HepG2 (cell line): ENCODE data around the gene TEKT5. TPM values are rescaled to one million over a fixed set of nuclear protein-coding genes. Genes with fewer than 3 reads are reported as not detected.

ENCODE experiments used
- ARID2 ChIP-seq: sonication (generic); formaldehyde crosslinking; IDR thresholded peaks from 2 replicates; pipeline ENCODE4 v1.8.1; 2022; ENCODE audit warnings: mild to moderate bottlenecking, missing genetic modification reagents, borderline replicate concordance
- CREB1 ChIP-seq, 2 experiments: fragments of 450-650 bp in 1 of 2; IDR thresholded peaks; 2 replicates each; pipeline ENCODE4 v1.6.1; 2016 to 2017; ENCODE audit warnings: control low read depth in 1 of 2, mild to moderate bottlenecking in 1 of 2, missing compliant biosample characterization in 1 of 2, missing genetic modification characterization in 1 of 2
- FOXJ3 ChIP-seq: sonication (generic); formaldehyde crosslinking; IDR thresholded peaks from 2 replicates; pipeline ENCODE4 v1.4.0; 2020; ENCODE audit warnings: missing genetic modification reagents, mild to moderate bottlenecking, borderline replicate concordance
- FOXK2 ChIP-seq: fragments of 450-650 bp; IDR thresholded peaks from 2 replicates; pipeline ENCODE4 v1.6.1; 2016
- GPN1 ChIP-seq: sonication (generic); formaldehyde crosslinking; IDR thresholded peaks from 2 replicates; pipeline ENCODE4 v1.5.1; 2020; ENCODE audit warnings: missing genetic modification reagents, borderline replicate concordance
- HNRNPUL1 ChIP-seq: fragments of 200-400 bp; formaldehyde crosslinking; IDR thresholded peaks from 2 replicates; pipeline ENCODE4 v1.6.1; 2017; ENCODE audit warnings: low read depth, mild to moderate bottlenecking, low read length, moderate library complexity
- KAT2B ChIP-seq: fragments of 150-350 bp; IDR thresholded peaks from 2 replicates; pipeline ENCODE4 v1.6.1; 2014; ENCODE audit warnings: low read depth, low read length, borderline replicate concordance
- MAFG ChIP-seq: sonication (generic); formaldehyde crosslinking; IDR thresholded peaks from 2 replicates; pipeline ENCODE4 v1.5.1; 2020; ENCODE audit warnings: mild to moderate bottlenecking, missing genetic modification reagents
- MEIS1 ChIP-seq: sonication (generic); formaldehyde crosslinking; IDR thresholded peaks from 2 replicates; pipeline ENCODE4 v1.9.0; 2021; ENCODE audit warnings: mild to moderate bottlenecking, missing genetic modification reagents, moderate library complexity, borderline replicate concordance
- PLRG1 ChIP-seq: fragments of 450-650 bp; conservative IDR thresholded peaks from 2 replicates; pipeline ENCODE4 v1.6.1; 2016
- RAD51 ChIP-seq: fragments of 450-650 bp; IDR thresholded peaks from 2 replicates; pipeline ENCODE4 v1.6.1; 2016; ENCODE audit warnings: borderline replicate concordance
- SMC3 ChIP-seq: IDR thresholded peaks from 2 replicates; pipeline ENCODE4 v1.6.1; 2011; ENCODE audit warnings: low read length, improper control_type of control experiment
- ZFP82 ChIP-seq: sonication (generic); formaldehyde crosslinking; IDR thresholded peaks from 2 replicates; pipeline ENCODE4 v1.5.1; 2020; ENCODE audit warnings: mild to moderate bottlenecking, missing genetic modification reagents, borderline replicate concordance
- ZNF17 ChIP-seq: sonication (generic); formaldehyde crosslinking; IDR thresholded peaks from 2 replicates; pipeline ENCODE4 v1.5.0; 2020; ENCODE audit warnings: mild to moderate bottlenecking, missing genetic modification reagents
- ZNF333 ChIP-seq: sonication (generic); formaldehyde crosslinking; IDR thresholded peaks from 2 replicates; pipeline ENCODE4 v1.4.0; 2020; ENCODE audit warnings: mild to moderate bottlenecking, missing genetic modification reagents, borderline replicate concordance
- ZNF460 ChIP-seq: sonication (generic); formaldehyde crosslinking; IDR thresholded peaks from 2 replicates; pipeline ENCODE4 v1.5.1; 2020; ENCODE audit warnings: missing genetic modification reagents, mild to moderate bottlenecking, borderline replicate concordance
- ZNF546 ChIP-seq: sonication (generic); formaldehyde crosslinking; conservative IDR thresholded peaks from 2 replicates; pipeline ENCODE4 v1.8.1; 2023; ENCODE audit warnings: mild to moderate bottlenecking, missing genetic modification reagents
- ZNF550 ChIP-seq: sonication (generic); formaldehyde crosslinking; IDR thresholded peaks from 2 replicates; pipeline ENCODE4 v1.4.0; 2020; ENCODE audit warnings: mild to moderate bottlenecking, missing genetic modification reagents, borderline replicate concordance
- ZNF577 ChIP-seq: sonication (generic); formaldehyde crosslinking; IDR thresholded peaks from 2 replicates; pipeline ENCODE4 v1.4.0; 2020; ENCODE audit warnings: mild to moderate bottlenecking, low read depth, missing genetic modification reagents, borderline replicate concordance
- ZNF652 ChIP-seq: IDR thresholded peaks from 2 replicates; pipeline ENCODE4 v1.6.1; 2016; ENCODE audit warnings: low read depth, borderline replicate concordance
- polyA plus RNA-seq, 8 experiments: library from polyadenylated mRNA; depleted of rRNA in 3 of 8; stranded (reverse) in 7 of 8; unstranded in 1 of 8; fragments of >200 nt; fragmentation: Illumina TruSeq in 4 of 8; extraction: Trizol in 4 of 8; gene quantifications; 2 replicates each; pipeline versions ENCODE4 v1.2.1 to v1.2.3, GENCODE V29; 2011 to 2016; ENCODE audit warnings: low read depth in 4 of 8, missing spikeins in 1 of 8, mixed read lengths in 1 of 8; ENCODE audit not compliant: insufficient read depth in 1 of 8
- total RNA-seq, 5 experiments: library from RNA; depleted of rRNA; stranded (reverse); fragments of >200 nt; fragmentation: Illumina TruSeq; extraction: Trizol; gene quantifications; 2 replicates each; pipeline ENCODE4 v1.2.3, GENCODE V29; 2016; ENCODE audit warnings: low read depth in 1 of 5
- TF ChIP-seq, protein P1 (sequence below): sonication (generic); formaldehyde crosslinking; IDR thresholded peaks from 2 replicates; pipeline ENCODE4 v1.4.0; 2020; ENCODE audit warnings: mild to moderate bottlenecking, missing genetic modification reagents
- TF ChIP-seq, protein P2 (sequence below): sonication (generic); formaldehyde crosslinking; IDR thresholded peaks from 2 replicates; pipeline ENCODE4 v1.4.0; 2020; ENCODE audit warnings: missing genetic modification reagents, borderline replicate concordance
- TF ChIP-seq, protein P3 (sequence below): sonication (generic); formaldehyde crosslinking; IDR thresholded peaks from 2 replicates; pipeline ENCODE4 v1.8.0; 2022; ENCODE audit warnings: mild to moderate bottlenecking, missing genetic modification reagents; ENCODE audit not compliant: insufficient replicate concordance
- TF ChIP-seq, protein P4 (sequence below): sonication (generic); formaldehyde crosslinking; IDR thresholded peaks from 2 replicates; pipeline ENCODE4 v1.5.0; 2020; ENCODE audit warnings: missing genetic modification reagents, mild to moderate bottlenecking, borderline replicate concordance
- TF ChIP-seq, protein P5 (sequence below): sonication (generic); formaldehyde crosslinking; IDR thresholded peaks from 2 replicates; pipeline ENCODE4 v1.4.0; 2020; ENCODE audit warnings: mild to moderate bottlenecking, low read depth, missing genetic modification reagents

Gene TEKT5
- total and polyA plus RNA-seq, 2 of the 13 experiments (the other 11 are each of a cell fraction or from before 2014, with no cell fraction given), result 0.16 TPM; not detected in 1

DNA sequence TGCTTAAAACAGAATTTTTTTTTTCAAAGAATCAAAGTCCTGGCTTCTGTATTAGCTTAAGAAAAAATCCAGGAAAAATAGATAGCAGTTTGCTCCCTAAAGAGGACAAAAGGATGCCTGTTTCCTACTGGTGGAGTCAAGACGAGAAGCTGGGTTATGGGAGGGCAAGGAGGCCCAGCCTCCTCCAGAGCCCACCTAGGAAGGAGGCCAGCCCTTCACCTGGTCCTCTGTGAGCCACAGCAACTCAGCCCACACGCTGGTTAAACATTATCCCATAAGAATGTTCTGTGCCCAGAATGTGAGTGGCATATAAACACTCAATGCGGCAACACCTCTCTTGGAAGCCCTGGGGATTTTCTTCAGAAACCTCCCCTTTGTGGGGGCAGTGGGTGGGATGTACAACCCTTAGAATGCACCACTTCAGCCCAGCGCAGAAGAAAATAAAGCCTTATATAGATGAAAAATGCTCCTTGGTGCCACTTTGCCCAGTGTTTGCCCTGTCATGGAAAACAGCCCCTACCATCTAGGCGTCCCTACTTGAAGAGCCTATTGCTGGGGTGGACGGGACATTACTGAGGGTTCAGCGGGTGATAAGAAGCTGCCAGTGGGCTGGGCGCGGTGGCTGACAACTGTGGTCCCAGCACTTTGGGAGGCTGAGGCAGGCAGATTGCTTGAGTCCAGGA is 48.0 kb downstream of the TEKT5 start (continued):
- TF ChIP-seq ARID2 (CRISPR knock-in tag) (no peak), FOXJ3 (CRISPR knock-in tag) (peak; percentile 51; the same call in 1 of the 2 replicates), ZNF17 (CRISPR knock-in tag) (no peak), PLRG1 (no peak), GPN1 (CRISPR knock-in tag) (no peak), ZNF577 (CRISPR knock-in tag) (no peak), MAFG (no peak), ZFP82 (CRISPR knock-in tag) (no peak), HNRNPUL1 (no peak), MEIS1 (no peak), KAT2B (no peak), ZNF460 (no peak), ZNF546 (CRISPR knock-in tag) (no peak), FOXK2 (no peak), SMC3 (no peak), ZNF333 (no peak), ZNF652 (CRISPR knock-in tag) (no peak), CREB1 (IDR thresholded peaks at IDR 0.05) (no peak), CREB1 (CRISPR knock-in tag; IDR thresholded peaks at IDR 0.05) (no peak), ZNF550 (CRISPR knock-in tag) (no peak), RAD51 (no peak)
- TF ChIP-seq, protein P1, sequence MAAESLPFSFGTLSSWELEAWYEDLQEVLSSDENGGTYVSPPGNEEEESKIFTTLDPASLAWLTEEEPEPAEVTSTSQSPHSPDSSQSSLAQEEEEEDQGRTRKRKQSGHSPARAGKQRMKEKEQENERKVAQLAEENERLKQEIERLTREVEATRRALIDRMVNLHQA (CRISPR knock-in tag), result no peak
- TF ChIP-seq, protein P2, sequence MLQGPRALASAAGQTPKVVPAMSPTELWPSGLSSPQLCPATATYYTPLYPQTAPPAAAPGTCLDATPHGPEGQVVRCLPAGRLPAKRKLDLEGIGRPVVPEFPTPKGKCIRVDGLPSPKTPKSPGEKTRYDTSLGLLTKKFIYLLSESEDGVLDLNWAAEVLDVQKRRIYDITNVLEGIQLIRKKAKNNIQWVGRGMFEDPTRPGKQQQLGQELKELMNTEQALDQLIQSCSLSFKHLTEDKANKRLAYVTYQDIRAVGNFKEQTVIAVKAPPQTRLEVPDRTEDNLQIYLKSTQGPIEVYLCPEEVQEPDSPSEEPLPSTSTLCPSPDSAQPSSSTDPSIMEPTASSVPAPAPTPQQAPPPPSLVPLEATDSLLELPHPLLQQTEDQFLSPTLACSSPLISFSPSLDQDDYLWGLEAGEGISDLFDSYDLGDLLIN, result no peak
- TF ChIP-seq, protein P3, sequence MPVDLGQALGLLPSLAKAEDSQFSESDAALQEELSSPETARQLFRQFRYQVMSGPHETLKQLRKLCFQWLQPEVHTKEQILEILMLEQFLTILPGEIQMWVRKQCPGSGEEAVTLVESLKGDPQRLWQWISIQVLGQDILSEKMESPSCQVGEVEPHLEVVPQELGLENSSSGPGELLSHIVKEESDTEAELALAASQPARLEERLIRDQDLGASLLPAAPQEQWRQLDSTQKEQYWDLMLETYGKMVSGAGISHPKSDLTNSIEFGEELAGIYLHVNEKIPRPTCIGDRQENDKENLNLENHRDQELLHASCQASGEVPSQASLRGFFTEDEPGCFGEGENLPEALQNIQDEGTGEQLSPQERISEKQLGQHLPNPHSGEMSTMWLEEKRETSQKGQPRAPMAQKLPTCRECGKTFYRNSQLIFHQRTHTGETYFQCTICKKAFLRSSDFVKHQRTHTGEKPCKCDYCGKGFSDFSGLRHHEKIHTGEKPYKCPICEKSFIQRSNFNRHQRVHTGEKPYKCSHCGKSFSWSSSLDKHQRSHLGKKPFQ (CRISPR knock-in tag), result no peak
- TF ChIP-seq, protein P4, sequence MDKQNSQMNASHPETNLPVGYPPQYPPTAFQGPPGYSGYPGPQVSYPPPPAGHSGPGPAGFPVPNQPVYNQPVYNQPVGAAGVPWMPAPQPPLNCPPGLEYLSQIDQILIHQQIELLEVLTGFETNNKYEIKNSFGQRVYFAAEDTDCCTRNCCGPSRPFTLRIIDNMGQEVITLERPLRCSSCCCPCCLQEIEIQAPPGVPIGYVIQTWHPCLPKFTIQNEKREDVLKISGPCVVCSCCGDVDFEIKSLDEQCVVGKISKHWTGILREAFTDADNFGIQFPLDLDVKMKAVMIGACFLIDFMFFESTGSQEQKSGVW (CRISPR knock-in tag), result no peak
- TF ChIP-seq, protein P5, sequence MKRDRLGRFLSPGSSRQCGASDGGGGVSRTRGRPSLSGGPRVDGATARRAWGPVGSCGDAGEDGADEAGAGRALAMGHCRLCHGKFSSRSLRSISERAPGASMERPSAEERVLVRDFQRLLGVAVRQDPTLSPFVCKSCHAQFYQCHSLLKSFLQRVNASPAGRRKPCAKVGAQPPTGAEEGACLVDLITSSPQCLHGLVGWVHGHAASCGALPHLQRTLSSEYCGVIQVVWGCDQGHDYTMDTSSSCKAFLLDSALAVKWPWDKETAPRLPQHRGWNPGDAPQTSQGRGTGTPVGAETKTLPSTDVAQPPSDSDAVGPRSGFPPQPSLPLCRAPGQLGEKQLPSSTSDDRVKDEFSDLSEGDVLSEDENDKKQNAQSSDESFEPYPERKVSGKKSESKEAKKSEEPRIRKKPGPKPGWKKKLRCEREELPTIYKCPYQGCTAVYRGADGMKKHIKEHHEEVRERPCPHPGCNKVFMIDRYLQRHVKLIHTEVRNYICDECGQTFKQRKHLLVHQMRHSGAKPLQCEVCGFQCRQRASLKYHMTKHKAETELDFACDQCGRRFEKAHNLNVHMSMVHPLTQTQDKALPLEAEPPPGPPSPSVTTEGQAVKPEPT (CRISPR knock-in tag), result no peak
